Mesothelial cell of epicardium (in vitro differentiated cells): ENCODE results near the gene HTR7. TPM values are rescaled to one million over a fixed set of nuclear protein-coding genes. Genes with fewer than 3 reads are reported as not detected.

Experiments used
- DNase-seq, 2 experiments: peaks; one replicate each; pipeline ENCODE4 v3.0.0; 2021; ENCODE audit warnings: low spot score in 2 of 2; ENCODE audit not compliant: unreplicated experiment in 2 of 2
- H3K27ac Mint-ChIP-seq: 2 replicates; pipeline ENCODE4 v1.8.0; 2021; ENCODE audit warnings: mixed read lengths
- H3K27me3 Mint-ChIP-seq: 2 replicates; pipeline ENCODE4 v1.8.0; 2021; ENCODE audit warnings: low read depth, mixed read lengths
- H3K36me3 Mint-ChIP-seq: 2 replicates; pipeline ENCODE4 v1.8.0; 2021; ENCODE audit warnings: mixed read lengths
- H3K4me1 Mint-ChIP-seq: 2 replicates; pipeline ENCODE4 v1.8.0; 2021; ENCODE audit warnings: mixed read lengths
- H3K4me3 Mint-ChIP-seq: 2 replicates; pipeline ENCODE4 v1.8.0; 2021; ENCODE audit warnings: mild to moderate bottlenecking, moderate library complexity, mixed read lengths
- H3K9me3 Mint-ChIP-seq: 2 replicates; pipeline ENCODE4 v1.8.0; 2021; ENCODE audit warnings: mixed read lengths
- CTCF ChIP-seq: fragments of 200-600 bp; sonication (generic); IDR thresholded peaks from one replicate; pipeline ENCODE4 v1.5.0; 2021; ENCODE audit warnings: antibody characterized with exemption; ENCODE audit not compliant: unreplicated experiment
- total RNA-seq: library from RNA; stranded (reverse); gene quantifications from 3 replicates; pipeline ENCODE4 v1.2.1, GENCODE V29; 2021

Gene HTR7
- total RNA-seq, 1 donor from 2014 or later = 3.4 TPM

- H3K36me3 Mint-ChIP-seq = no peaks in the 10 kb centered on the region
- no peak for DNase-seq
- H3K27me3 Mint-ChIP-seq = peaks cover 2% of the 10 kb centered on the region
- no peak overlapping the region for H3K4me3 Mint-ChIP-seq
- no peak for TF ChIP-seq CTCF
- no peak overlapping the region for H3K27ac Mint-ChIP-seq
- H3K4me1 Mint-ChIP-seq = peaks cover 6% of the 10 kb centered on the region
- no peaks in the 10 kb centered on the region for H3K9me3 Mint-ChIP-seq
Measured at GRCh38 chr10:90788199-90788491, 69.7 kb downstream of the HTR7 start.

- peaks cover 6% of the 10 kb centered on the region for H3K4me1 Mint-ChIP-seq
Measured at GRCh38 chr10:90787393-90788198, 70.2 kb downstream of the HTR7 start.

DNA sequence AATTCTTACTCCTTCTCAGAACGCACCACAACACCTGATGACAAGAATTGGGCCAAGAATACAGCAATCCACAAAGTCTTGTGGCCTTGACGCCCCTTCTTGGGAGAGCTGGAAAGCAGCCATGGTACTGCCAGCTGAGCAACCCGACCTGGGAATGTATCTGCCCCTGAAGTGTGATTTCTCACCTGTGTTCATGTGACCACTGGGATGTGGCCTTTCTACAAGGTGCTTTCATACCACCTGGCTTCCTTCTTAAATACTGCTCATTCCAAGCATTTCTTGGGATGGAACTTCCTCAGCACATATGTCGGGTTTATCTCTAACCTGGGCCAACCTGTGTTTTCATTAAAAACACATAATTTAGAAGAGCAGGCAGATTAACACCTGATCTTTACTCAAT, 72.1 kb downstream of the HTR7 start:
- TF ChIP-seq CTCF = no peak
- H3K4me3 Mint-ChIP-seq = no peak overlapping the region
- H3K27ac Mint-ChIP-seq = no peak overlapping the region
- DNase-seq = no peak
- H3K27me3 Mint-ChIP-seq = peaks cover 2% of the 10 kb centered on the region
- H3K36me3 Mint-ChIP-seq = no peaks in the 10 kb centered on the region
- no peaks in the 10 kb centered on the region for H3K9me3 Mint-ChIP-seq
- H3K4me1 Mint-ChIP-seq = peaks cover 6% of the 10 kb centered on the region

More at GRCh38 chr10:90787393-90788198, 70.2 kb downstream of the HTR7 start:
- Mint-ChIP-seq H3K36me3 (no peaks in the 10 kb centered on the region), H3K27ac (no peak overlapping the region), H3K4me3 (no peak overlapping the region), H3K27me3 (peaks cover 2% of the 10 kb centered on the region), H3K9me3 (no peaks in the 10 kb centered on the region)
- no peak for DNase-seq
- TF ChIP-seq CTCF = no peak

DNA sequence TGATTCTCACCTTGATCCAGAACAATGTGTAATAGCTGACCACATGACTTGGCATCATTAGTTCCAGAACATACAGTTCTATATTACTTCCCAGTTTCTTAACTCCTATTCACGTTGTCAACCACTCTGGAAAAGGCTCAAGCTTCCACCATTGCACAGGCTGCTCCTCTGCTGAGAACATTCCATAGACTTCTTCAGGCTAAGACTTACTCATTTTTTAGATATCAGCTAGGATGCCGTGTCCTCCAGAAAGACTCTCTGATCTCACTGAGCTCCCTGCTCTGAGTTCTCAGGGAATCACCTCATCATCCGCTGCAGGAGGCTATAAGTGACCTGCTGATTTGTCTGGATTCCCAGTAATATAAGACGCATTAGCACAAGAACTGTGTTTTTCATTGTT, 73.1 kb downstream of the HTR7 start:
- Mint-ChIP-seq H3K27ac (no peak overlapping the region), H3K36me3 (no peaks in the 10 kb centered on the region), H3K4me3 (no peak overlapping the region), H3K4me1 (peaks cover 6% of the 10 kb centered on the region), H3K27me3 (no peaks in the 10 kb centered on the region), H3K9me3 (peaks cover 2% of the 10 kb centered on the region)
- TF ChIP-seq CTCF = no peak
- no peak for DNase-seq

GRCh38 chr10:90780488-90780887, 77.4 kb downstream of the HTR7 start:
- Mint-ChIP-seq H3K9me3 (peaks cover 8% of the 10 kb centered on the region), H3K4me1 (peaks cover 6% of the 10 kb centered on the region), H3K27me3 (no peaks in the 10 kb centered on the region), H3K27ac (no peak overlapping the region), H3K4me3 (no peak overlapping the region), H3K36me3 (no peaks in the 10 kb centered on the region)
- DNase-seq = no peak
- TF ChIP-seq CTCF = no peak

DNA sequence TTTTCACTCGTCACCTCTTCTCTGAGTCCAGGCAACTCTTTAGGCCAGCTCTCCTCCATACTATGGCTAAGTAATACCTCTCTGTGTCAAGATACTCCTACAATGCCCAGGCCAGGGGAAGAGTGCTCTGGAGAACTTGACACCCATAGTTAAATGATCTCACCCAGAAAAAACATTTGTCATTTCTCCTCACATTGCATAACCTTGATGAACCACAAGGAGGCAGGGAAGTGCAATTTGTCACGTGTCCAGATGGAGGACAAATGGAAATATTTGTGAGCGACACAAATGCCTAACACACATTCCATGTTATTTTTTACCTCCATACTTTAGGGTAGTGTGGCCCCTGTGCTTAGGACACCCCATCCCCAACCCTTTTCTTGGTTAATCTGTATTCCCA, 78.3 kb downstream of the HTR7 start:
- Mint-ChIP-seq H3K27ac (no peak overlapping the region), H3K4me1 (peaks cover 6% of the 10 kb centered on the region), H3K36me3 (no peaks in the 10 kb centered on the region), H3K27me3 (no peaks in the 10 kb centered on the region), H3K4me3 (no peak overlapping the region), H3K9me3 (peaks cover 8% of the 10 kb centered on the region)
- no peak for DNase-seq
- peak; percentile 37 for TF ChIP-seq CTCF
